Medulla oblongata (tissue), 1 donor: ENCODE measurements around the gene OR10G7.
"Not testable (repeated sequence)": the region's sequence is repeated elsewhere in the genome, so short reads cannot be mapped to it uniquely, and the experiment has no call there.

ENCODE experiments used
- DNase-seq: peaks from one replicate; pipeline ENCODE4 v3.0.0-alpha.2; 2015; ENCODE audit errors: extremely low spot score

Gene OR10G7

DNA sequence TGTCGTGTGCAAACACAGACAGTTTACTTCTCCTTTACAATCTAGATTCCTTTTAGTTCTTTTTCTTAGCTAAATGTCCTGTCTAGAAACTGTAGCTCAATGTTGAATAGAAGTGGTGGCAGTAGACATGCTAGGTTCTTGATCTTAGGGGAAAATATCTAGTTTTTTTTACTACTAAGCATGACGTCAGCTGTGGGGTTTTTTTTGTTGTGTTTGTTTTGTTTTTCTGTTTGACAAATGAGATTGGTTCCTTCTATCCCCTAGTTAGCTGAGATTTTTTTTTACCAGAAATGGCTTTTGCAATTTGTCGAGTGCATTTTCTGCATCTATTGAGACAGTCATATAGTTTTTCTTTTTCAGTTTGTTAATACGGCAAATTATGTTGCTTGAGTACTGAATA lies 2.3 kb upstream of the OR10G7 start:
- no peak for DNase-seq

DNA sequence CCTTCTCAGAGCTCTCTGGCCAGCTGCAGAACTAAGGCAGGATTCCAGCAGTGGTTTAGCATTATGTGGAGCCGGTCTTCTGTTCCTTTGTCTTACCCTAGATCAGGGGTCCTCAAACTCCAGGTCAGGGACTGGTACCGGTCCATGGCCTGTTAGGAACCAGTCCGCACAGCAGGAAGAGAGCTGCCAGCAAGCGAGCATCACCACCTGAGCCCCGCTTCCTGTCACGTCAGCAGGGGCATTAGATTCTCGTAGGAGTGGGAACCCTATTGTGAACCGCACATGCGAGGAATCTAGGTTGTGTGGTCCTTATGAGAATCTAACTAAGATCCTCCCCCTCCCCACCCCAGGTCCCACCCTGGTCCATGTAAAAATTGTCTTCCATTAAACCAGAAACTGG lies 1.6 kb downstream of the OR10G7 start:
- no peak for DNase-seq

DNA sequence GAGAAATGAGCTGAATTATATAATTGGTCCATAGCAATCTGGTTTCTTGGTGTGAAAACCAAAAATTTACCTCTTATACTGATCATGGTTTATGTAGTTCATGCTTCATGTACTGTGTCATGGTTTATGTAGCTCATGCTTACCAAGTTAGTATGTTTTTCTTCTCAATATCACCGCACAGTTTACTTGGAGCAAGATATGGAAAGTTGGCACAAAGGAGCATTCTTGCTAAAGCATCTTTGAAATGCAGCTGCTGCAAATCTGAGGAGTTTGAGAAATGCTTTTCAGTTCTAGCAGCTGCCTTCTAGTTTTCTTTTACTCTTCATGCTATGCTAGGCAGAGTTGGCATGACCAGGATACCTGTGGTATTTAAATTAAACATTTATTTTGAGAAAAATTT lies 4.5 kb downstream of the OR10G7 start:
- no peak for DNase-seq

GRCh38 chr11:124026498-124026897 lies 14.6 kb downstream of the OR10G7 start, which contains the start of gene OR10G8:
Gene OR10G8, plus strand, starts transcription at chr11:124026798. Its CDS starts 2,825 bp downstream, at chr11:124029623.
- DNase-seq: no peak

GRCh38 chr11:124015837-124016236 lies 25.3 kb downstream of the OR10G7 start:
- DNase-seq: not testable (repeated sequence)

DNA sequence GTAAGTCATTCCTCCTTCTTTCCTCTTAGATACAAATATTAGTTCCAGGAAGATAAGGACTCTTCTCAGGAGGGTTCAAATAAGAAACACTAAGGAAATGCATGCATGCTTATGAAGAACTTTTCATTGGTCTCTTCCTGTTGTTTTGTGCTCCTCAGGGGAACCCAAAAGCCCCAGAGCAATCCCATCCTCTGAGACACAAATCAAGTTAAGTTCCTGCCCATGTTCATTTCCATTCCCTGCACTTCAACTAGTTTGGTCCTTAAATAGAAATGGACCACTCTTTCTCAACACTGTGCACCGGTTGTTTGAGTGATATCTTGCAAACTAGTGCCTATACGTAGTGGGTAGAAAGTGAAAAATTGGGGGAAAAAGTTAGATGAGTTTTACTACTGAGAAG lies 28.4 kb downstream of the OR10G7 start, which contains the start of gene OR10G4:
Gene OR10G4, plus strand, starts transcription at position 301 of the 400 bp plus-strand sequence. CDS start 2,578 bp downstream, outside the sequence.
- no peak for DNase-seq

GRCh38 chr11:123995119-123995518 lies 46.0 kb downstream of the OR10G7 start, which contains the start of gene OR10G6:
Gene OR10G6, minus strand, starts transcription at chr11:123995161. Its CDS starts 0 bp downstream, at chr11:123995161.
- no peak for DNase-seq
